ENCODE measurements around the gene CPNE4.

CPNE4 gene

DNA sequence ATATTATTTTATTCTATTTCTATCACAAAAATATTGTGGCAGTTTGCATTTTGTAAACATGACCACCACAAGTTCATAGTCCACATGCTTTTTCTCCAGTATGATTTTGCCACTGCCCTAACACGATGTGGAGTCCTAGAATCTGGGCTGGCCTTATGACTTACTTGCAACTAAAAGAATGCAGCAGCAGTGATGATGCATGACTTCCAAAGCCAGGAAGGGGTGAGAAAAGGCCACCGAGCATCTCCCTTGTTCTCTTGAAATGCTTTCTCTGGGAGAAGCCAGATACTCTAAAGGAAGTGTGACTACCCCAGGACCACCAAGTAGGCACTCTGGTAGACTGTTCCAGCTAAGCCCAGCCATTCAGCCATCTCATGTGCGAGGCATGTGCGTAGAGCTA is 340.4 kb downstream of the CPNE4 start:
- DNase-seq (ENCODE audit: low read depth) = no peak

DNA sequence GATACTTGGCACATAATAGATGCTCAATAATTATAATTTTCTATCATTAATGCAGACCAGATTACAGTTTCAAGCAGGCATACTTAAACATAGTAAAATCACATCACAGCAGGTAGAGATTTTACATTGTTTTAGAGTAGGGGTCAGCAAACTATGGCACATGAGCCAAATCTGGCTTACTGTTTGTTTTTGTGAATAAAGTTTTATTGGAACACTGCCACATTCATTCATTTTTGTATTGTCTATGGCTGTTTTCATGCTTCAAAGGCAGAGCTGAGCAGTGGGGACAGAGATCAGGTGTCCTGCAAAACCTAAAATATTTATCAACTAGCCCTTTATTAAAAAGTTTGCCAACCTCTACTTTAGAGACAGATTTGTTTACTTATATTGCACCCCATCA is 342.5 kb downstream of the CPNE4 start:
- no peak for DNase-seq (ENCODE audit: low read depth)

DNA sequence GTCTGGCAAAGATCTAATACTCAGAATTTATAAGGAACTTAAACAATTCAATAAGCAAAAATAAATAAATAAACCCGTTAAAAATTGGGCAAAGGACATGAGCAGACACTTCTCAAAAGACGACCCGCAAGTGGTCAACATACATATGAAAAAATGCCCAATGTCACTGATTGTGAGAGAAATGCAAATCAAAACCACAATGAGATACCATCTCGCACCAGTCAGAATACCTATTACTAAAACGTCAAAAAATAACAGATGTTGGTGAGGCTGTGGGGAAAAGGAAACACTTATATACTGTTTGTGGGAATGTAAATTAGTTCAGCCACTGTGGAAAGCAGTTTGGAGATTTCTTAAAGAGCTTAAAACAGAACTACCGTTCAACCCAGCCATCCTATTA is 344.0 kb downstream of the CPNE4 start:
- DNase-seq (ENCODE audit: low read depth) = no peak

DNA sequence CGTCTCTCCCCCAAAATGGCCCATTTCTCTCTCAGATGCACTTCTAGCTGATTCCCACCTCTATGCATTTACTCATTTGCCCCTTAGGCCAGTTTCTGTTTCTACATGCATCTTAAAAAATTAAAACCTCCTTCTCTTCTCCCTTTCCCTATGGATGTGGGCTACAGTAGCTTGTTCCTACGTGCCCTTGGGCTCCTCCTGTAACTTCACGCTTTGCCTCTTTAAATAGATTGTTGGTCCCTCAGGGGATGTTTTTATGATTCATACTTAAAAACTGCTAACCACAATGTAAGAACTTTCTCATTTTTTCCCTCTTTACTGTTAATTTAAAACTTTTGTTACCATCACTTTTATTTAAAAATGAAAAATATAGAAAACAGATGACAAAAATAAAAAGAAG is 346.4 kb downstream of the CPNE4 start:
- peak; percentile 7 for DNase-seq (ENCODE audit: low read depth)

DNA sequence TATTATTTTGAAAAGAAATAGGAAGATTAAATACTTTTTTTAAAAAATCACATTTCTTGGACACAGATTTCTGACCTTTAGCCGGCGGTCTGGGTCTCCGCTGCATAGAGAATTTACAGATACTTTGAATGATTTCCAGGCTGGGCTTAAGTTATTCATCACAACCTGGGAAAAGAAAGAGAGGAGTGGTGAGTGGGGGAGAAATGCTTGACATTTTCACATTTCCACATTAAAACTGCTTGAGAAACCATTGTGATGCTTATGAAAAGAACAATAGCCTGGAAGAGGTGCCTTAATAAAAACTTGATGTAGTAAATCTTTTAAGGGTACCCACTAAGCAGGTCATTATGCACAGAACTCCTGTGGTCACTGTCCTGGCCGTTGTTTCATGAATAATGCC is 365.2 kb downstream of the CPNE4 start:
- DNase-seq (ENCODE audit: low read depth) = no peak

DNA sequence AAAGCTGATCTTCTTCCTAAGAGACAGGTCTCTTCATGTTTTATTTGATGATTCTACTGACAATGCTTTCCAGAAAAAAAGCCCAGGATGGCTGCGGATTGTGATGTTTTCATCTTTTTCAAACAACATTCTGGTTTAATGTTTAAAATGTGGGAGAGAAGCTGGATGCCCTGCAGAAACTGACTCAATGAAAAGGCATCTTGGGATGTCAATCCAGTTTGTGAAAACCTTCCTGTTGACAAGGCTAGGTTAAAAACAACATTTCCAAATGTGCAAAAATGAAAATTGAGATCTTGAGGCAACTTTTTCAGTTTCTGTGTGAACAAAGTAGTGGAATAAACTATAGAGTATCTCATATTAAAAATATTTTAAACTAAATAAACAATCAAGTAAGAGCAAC is 376.0 kb downstream of the CPNE4 start:
- DNase-seq (ENCODE audit: low read depth) = no peak

DNA sequence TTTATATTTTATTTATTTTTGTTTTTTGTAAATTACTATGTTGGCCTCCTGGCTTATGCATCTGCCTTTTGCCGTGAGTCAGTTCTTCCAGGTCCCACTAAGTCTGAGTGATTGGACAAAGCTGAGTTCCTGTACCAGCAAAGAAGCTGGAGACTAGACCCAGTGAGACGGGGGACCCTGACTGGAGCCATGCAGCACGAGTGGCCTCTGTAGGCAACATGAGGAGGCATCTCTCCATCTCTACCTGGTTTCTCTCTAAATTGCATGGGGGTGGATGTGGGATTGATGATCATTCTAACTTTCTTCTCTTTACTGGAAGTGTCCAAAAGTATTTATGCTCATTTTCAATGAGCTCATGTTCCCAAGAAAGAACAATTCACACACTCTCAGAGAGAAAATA is 376.7 kb downstream of the CPNE4 start:
- DNase-seq (ENCODE audit: low read depth) = no peak

DNA sequence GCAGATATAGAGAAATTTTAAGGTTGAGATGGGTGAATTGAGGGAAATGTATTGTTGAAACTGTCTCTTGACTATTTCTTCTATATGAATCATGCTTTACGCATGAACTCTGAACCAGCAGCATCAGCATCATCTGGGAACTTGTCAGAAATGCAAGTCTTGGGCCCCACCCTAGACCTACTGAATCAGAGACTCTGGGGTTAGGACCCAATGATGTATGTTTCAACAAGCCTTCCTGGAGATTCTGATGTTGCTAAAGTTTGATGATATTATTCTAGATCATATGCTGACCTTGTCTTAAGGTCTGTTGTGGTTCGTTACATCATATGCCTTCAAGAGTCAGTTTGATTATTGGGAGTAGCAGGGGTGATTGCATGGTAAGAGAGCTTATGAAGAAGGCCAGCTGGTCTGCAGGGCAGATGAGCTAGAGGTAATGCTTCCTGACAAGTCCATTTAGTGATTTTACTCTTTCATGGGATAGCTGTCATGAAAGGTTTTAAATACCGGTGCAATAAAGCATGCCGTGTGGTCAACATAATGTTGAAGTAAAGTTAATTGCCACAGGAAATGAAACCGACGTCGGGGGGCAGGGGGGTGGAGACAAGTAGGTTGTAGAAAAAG is 379.6 kb downstream of the CPNE4 start:
- peak; percentile 15 for DNase-seq (ENCODE audit: low read depth)

DNA sequence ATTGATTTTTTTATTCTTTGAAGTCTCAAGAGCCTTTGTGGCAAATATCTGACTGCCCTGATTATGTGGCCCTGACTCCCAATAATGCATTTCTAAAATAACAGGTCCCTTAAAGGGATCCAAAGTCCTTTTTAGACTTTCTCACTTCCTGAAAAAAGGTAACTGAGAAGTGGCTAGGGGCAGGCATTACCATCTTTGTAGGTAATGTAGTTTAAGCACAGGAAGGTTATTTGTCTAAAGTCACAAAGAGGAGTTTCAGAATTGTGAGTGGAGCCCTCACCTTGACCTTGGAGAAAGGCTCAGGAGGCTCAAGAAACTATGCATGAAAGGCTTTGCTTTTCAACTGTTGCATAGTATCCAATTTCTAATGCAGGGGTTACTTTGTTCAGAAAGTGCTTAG is 389.2 kb downstream of the CPNE4 start:
- no peak for DNase-seq (ENCODE audit: low read depth)

DNA sequence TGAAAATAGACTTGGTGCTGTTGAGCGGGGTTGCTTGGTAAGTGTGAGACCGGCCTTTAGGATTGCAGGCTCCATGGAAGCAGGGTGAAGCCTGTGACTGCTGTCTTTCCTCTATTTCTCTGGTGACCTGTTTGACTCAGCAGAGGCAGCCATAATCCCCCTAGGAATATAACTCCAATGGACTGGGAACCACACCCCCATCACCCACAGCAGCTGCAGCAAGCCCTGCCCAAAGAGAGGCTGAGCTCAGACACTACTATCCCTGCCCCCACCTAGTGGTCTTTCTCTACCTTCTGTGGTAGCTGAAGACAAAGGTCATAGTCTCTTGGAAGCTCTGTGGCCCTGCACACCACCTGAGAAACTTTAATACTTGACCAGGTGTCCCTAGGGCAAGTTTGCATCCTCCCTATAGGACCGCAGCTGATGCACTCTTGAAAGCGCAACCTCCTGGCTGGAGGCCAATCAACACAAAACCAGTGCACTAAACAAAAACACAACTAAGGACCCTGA is 398.5 kb downstream of the CPNE4 start:
- DNase-seq (ENCODE audit: low read depth) = no peak

DNA sequence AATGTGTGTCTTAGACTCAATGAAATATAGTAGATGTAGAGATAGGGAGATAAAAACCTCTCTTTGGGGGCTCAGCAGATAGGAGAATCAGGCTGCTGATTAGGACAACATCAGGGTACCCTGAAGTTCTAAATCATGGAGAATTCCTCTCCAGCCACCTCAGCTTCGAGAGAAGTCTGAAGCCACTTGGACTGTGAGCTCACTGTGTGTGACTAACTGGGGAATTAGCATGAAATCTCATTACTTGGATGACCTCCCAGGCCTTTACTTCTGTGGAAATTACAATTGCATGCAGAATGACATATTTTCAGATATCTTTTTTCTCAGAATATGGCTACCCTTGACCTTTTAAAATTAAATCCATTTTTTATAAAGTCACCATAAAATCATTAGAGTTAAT is 404.0 kb downstream of the CPNE4 start:
- no peak for DNase-seq (ENCODE audit: low read depth)

DNA sequence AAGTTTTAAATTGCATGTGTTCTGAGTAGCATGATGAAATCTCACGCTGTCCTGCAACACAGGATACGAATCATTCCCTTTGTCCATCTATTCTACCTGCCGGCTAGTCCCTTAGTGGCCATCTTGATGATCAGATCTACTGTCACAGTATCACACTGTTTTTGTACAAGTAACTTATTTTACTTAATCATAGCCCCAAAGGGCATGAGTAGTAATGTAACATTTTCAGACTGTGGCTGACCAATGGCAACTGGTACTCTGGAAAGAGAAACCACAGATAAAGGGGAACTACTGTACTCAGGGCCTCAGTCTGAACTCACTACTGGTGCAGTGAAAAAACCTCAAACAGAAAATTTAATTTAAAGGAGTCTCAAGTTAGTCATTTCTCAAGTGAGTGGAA is 404.7 kb downstream of the CPNE4 start:
- DNase-seq (ENCODE audit: low read depth) = no peak

DNA sequence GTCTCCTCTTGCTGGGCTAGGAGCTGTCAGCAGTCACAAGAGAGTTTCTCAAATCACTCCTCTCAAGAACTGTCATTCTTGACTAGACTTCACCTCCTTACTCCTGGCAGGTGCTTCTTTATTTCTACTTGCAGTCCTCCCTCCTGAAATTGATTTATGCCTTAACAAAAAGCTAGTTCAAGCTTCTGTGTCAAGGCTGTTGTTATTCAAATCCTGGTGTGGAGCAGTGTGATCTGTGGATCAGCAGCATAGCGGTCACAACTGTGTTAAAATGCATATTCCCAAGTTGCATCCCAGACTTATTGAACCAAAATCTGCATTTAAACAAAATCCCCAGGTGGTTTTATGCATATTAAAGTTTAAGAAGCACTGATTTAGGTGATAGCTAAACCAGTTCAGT is 411.4 kb downstream of the CPNE4 start:
- DNase-seq (ENCODE audit: low read depth) = no peak

DNA sequence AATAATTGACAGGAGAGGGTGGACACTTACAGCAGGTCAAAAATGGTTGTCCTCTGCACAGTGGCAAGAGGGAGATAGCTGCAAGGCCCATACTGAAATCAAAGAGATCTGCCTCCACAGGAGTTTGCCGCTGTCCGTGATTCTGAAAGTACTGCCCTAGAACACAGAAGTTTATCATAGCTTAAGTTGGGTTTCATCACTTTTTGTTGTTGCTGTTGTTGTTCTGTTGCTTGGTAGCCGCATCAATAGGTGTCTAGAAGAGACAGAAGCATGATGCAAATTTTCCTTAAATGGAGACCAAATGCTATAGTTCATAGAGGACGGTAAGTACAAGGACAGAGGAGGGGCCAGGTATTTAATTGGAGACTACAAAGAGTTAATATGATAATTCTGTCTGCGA is 412.1 kb downstream of the CPNE4 start:
- no peak for DNase-seq (ENCODE audit: low read depth)

DNA sequence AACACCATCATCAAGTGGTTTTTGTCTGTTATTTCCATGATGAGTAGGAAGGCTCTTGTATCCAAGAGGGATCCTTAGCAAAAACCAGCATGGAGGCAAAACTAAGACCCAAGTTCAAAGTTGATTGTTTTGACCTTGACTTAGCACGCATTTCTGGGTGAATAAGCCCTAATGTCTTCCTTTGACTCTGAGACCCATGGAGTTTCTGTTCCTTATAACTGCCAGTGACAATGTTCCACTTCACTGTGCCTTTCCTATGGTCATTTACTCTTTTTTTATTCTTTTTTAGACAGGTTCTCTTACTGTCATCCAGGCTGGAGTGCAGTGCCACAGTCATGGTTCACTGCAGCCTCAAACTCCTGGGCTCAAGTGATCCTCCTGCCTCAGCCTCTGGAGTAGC is 413.8 kb downstream of the CPNE4 start:
- DNase-seq (ENCODE audit: low read depth) = no peak

DNA sequence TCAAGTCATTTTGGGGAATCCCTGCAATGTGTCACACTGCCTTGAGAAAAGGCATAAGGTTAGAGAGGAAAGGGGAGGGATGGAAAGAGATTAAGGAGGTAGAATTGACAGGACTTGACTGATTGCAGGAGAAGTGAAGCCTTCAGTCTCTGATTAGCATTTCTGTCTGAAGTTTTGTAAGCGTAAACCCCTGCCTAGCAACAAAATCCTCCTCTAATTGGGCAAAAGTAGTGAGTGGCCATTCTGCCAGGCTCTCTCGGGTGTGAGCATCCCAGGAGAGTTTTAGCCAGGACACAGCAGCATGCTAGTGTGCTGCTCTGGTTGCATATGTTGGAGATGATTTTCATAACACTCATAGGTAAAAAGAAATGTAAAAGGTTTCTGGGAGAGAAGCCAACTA is 415.0 kb downstream of the CPNE4 start:
- DNase-seq (ENCODE audit: low read depth) = no peak

DNA sequence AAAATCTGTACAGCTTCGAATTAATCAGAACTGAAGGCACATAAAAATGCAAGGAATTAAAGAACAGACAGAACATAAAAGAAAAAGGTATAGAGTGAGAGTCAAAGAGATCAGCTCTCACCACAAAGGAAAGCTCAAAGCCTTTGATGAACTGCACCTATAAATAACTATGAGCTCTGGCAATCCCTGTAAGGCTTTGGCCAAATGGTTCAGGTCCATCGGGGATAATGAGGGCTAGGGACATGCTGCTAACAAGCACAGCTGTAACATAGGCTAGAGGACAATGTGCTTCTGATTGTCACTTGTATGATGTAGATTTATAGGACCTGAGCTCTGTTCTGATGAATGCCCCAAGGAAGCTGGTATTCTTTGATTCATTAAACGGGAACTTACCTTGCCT is 418.1 kb downstream of the CPNE4 start:
- no peak for DNase-seq (ENCODE audit: low read depth)

DNA sequence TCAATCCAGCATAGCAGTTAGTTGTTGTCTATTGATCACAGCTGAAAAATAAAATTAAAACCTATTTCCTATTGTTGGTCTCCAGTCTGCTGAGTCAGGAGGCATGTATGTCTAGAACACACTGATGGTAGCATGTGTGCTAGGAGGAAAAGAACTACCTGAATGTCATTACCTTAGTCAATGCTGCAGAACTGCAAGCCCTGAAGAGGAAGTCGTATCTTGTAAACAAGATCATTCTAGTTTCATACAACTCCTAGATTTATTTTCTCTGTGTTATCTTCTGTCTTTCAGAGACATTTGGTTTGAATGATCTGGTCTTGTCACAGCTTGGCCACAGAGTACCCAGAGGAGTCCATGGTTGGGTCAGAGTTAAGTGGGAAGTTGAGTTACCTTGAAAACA is 422.1 kb downstream of the CPNE4 start:
- DNase-seq (ENCODE audit: low read depth) = no peak

DNA sequence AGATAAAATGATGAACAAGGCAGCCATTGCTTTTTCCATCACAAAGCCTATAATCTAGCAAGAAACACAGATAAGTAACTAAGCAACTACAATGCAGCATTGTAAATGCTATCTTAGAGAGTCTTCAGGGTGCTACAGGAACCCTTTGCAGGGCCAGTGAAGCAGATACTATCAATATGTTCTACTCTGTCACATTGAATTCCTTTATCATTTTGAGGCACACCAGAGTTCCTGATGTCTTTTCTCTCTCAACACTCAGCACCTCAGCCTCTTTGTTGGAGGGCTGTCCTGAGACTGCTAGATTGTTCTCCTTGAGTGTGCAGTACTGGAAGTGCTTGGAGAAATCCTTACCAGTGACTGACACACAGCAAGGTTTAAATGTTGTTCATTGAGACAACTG is 424.6 kb downstream of the CPNE4 start:
- DNase-seq (ENCODE audit: low read depth) = no peak

DNA sequence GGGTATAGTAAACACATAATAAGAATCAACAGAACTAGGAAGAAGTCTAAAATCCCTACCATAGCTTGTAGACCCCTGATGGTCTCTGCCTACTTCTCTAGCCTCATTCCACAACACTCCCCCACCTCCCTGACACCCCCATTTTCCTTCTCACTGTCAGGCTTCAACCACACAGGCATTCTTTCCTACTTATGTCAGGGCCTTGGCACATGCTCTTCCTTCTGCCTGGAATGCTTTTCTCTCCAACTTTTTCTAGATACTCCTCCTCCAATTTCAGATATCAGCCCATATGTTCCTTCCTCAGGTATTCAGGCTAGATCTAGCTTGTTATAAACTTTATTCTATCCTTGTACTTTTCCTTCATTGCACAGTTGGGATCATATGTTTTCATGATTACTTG is 426.1 kb downstream of the CPNE4 start:
- peak; percentile 8 for DNase-seq (ENCODE audit: low read depth)

DNA sequence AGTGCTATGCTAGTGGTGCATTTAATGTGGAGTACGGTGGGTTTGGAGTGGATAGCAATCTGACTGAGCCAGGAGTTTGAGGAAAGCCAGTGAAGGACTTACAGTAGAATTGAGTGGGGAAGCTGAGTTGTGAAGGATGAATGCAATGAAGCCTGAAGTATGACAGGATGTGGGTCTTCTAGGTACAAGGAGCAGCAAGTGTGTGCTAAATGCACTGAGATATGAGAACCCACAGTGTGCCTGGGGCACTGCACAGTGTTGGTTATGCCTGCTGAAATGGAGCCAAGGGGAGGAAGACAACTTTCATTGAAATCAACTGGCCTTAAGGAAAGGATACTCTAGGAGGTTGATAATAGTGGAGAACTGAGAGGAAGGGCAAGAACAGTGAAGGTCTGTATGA is 426.5 kb downstream of the CPNE4 start:
- no peak for DNase-seq (ENCODE audit: low read depth)

DNA sequence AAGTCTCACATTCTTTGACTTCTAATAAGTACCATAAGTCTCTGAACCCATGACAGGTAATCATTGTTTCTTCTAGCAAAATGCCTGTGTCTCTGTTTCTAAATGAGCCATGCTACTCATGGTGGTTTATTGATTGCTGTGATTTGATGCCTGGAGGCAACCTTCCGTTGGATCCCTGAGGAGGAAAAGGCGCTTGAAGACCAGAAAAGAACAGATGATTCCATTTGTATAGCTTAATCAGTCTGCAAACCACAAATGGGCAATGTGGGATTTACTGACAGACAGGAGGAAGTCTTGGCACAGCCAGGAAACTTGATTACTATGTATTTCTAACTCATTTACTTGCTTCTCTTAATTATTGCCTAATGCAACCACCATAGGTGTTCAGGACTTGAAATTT is 428.9 kb downstream of the CPNE4 start:
- DNase-seq (ENCODE audit: low read depth) = no peak

DNA sequence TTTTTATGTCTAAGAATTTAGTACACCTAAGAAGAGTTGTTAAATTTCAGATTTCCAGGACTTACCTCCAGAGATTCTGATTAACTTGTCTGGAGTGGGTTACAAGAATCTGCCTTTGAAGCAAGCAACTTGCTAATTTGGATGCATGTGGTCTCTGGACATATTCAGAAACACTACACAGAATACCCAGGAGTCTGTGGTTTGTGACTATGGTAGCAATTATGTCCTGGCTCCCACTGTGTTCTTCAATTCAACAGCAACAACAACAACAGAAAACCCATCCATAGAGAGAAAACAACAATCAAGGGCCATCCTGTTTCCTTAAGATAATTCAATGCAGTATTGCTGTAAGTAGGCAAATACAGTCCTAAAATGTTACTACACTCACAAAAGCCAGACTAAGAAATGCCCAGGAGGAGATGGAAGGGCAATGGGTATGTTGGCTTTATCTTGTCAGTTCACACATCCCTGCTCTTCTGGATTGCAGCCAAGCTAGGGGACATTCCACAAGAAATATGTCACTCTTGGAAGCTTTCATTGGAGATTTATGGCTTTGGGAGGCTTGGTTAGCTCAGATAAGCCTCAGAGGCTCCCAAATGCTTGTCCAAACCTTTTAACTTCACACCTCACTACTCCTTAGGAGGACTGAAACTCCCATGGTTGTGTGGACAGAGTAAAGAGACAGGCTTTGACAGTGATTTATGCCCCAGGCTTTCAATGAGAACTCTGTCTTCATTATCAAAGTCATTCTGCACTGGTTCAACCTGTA is 432.6 kb downstream of the CPNE4 start:
- no peak for DNase-seq (ENCODE audit: low read depth)

DNA sequence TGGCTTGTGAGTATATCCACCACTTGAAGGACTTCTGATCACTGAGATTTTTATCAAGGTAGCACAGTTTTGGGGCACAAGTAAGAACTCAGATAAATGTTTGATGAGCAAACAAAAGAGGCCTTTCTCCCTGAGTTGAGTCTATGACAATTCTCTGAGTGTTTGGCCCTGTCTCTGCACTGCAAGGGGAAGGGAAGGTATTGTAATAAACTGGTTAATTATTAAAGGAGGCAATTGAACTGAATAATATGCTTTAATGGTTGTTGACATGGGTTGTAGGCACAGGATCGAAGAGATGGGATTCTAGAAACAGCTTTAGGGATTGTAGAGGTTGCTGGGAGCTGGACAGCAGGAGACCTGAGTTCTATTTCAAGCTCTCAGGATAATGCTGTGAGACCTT is 437.0 kb downstream of the CPNE4 start:
- no peak for DNase-seq (ENCODE audit: low read depth)
